GM19351 (cell line): ENCODE results near the gene MAFG.
A peak's percentile ranks its signal among the peaks of the same experiment; 100 is the strongest.

Source experiments
- ATAC-seq: cut with Tn5 transposase; IDR thresholded peaks from one replicate; pipeline ENCODE4 v1.9.1; 2021; ENCODE audit warnings: mild to moderate bottlenecking, moderate library complexity; ENCODE audit not compliant: unreplicated experiment

The MAFG gene

GRCh38 chr17:81940538-81941483 is 13.3 kb upstream of the MAFG start:
- no peak for ATAC-seq

DNA sequence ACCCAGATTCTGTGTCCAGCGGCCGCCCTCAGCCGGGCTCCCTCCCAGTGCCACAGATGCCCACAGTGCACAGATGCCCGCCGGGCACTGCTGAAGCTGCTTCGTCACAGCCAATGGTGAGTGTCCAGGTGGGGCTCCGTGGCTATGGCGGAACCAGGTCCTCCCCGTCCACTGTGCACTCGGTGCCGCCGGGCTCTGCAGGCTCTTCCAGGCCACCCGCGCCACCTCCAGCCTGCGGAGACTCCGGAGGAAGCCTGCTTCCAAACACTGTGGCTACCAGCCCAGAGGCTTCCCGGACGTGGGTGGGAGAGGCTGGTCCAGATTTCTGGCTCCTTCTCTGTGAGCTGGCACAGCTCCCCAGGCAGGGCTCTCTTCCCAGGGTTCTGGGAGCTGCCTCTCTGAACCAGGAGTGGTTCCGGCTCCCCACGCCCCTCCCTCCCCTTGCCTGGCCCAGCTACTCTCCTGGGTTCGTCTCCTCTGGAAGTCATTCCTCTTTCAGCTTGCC is 12.4 kb upstream of the MAFG start:
- ATAC-seq = no peak

DNA sequence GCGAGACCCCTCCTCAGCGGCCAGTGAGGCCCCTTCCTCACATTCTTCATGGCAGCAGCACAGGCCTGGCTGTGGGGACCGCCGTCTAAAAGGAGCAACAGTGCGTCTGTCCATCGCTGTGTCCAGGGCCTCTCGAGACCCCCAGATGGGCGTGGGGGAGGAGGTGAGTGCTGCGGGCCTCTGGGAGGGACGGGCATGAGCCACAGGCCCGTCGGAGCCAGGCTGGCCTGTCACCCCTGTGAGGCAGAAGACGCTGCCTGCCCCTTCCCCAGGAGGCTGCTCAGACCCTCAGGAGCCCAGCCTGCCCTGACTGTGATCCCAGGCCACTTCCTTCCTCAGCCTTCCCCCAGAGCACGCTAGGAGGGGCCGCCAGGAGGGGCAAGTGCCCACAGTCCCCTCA is 11.7 kb upstream of the MAFG start:
- no peak for ATAC-seq

- ATAC-seq = no peak
Observed at GRCh38 chr17:81935709-81936084, 8.2 kb upstream of the MAFG start.

GRCh38 chr17:81934850-81935708 is 7.5 kb upstream of the MAFG start:
- ATAC-seq = no peak

DNA sequence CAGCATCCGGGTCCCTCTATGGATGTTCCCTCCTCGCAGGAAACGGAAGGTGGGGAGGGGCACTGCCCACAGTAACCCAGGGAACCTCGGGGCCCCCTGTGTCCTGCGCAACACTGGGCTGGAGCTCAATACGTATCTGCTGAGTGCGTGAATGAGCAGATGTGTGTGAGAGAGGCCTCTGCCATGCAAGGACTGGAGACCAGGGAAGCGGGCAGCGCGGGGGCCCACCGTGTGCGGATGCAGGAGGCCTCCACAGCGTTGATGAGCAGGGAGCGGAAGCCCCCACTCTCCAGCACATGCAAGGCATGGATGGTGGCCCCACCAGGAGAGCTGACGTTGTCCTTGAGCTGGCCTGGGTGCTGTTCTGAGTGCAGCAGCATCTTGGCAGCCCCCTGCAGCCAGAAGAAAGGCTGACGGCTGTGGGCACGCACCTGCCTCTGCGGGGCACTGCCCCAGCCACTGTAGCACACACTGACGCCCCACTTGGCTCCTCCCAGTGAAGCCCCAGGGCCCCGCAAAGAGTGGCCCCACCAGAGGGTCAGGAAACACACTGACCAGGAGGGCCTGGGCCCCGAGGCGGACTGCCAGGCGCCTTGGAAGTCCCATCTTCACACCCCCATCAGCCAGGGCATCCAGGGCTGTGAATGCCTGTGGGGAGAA is 6.7 kb upstream of the MAFG start:
- no peak for ATAC-seq

- no peak for ATAC-seq
Observed at GRCh38 chr17:81933178-81933699, 5.7 kb upstream of the MAFG start.

- no peak for ATAC-seq
Observed at GRCh38 chr17:81932333-81932983, 4.9 kb upstream of the MAFG start.

DNA sequence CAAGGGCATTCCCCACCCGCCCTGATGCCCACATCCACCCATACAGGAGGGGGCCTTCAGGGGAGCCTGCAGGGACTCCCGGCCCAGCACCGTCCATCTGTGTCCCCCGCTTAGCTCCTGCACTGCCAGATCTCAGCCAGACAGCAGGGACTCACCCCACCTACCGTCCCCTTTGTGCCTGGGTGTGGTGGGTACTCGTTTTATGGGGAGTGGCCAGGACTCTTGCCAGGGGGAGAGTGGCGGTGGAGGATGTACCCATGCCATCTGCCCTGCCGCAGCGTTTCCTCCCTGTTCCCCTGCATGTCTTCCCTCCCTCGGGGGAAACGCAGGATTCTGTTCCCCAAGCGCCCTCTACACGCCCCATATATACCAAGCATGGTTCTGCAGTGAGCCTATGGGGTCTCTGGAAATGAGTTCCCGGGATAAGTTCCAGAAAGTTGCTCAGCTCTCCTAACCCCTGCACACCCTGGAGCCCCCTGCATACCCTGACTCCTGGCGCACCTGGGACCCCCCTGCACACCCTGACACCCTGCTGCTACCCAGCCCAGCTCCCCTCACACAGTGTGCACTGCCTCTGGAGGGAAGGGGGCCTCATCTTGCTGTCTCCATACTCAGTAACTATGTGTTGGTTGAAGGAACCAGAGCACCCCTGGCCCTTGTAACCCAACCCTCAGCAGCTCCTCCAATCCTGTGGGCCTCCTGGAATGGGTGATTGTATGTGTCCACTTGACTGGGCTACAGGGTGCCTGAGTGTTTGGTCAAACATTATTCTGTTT is 4.2 kb upstream of the MAFG start:
- ATAC-seq = no peak

DNA sequence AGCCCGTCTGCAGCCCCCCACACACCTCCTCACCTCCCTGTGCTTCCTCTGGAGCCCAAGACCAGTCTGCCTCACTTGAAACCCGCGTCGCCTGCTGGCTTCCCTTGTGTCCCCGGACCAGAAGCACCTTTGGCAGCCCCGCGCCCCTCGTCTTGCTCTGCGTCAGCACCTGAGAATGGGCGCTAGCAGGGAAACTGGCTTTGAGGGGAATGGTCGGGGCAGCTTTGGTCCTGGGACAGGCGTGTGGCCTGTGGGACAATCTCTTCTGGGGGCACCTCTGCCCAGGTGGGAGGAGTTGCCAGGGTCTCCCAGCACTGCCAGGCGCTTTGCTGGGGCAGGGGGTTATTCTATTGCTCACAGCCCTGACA is 3.6 kb upstream of the MAFG start:
- ATAC-seq = no peak

- no peak for ATAC-seq
Observed at GRCh38 chr17:81930142-81931125, 2.9 kb upstream of the MAFG start.

DNA sequence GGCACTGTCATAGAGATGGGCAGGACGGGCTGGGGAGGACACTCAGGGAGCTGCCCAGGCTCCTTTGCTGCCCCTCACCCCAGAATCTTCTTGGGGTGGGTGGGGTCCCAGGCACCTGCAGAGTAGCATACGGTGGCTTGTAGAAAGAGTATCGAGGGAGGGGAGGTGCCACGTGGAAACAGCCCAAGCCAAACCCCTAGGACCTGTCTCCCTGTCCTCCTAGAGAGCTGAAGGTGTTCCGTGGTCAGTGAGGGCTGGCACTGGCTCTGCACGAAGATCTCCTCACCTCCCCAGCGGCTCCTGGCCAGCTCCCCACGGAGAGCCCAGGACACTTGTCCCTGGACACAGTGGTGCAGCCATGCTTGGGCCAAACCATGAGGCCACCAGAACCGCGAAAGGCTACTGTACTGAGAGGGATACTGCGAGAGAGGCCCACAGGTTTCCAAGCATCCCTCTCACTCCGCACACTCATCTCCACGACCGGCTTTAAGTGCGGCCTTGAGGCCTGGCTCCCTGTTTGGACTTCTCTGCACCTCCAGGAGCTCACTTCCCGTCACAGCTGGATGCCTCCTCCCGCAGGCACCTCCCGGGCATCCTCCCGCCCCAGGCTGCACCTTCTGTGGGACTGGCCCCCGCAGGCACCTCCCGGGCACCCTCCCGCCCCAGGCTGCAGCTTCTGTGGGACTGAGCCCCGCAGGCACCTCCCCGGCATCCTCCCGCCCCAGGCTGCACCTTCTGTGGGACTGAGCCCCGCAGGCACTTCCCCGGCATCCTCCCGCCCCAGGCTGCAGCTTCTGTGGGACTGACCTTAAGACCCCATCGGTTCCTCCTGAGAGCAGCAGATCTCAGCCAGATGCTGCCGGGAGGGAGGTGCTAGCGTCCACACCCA is 2.0 kb upstream of the MAFG start:
- no peak for ATAC-seq

DNA sequence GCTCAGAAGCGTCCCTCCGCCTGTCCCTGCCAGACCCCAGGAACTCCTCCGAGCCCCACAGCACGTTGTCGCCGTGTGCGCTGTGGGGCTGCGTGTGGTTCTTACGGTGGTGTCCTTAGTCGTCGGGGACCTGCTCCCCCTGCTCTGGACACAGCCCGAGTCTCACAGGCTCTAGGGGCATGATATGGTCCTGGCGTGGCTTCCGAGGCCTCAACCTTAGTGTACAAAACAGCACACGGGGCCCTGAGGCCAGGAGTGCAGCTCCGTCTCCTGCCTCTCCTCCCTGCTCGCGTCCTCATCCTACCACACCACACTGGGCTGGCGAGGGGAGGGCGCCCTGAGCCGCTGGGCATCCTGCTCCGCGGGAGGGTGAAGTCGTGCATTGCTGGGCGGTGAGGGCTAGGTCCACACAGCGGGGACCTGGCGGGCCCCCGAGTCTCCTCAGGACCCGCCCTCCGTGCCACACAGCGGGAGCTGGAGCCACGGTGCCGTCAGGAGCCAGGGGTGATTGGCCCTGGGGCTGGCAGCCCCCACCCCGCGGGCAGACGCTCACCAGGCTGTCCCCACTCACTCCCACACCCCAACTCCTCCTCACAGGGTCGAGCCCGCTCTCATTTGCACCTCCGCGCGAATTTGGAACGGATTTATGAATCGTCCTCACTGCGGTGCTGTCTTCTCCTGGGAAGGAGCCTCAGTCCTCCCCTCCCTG is 1.2 kb upstream of the MAFG start:
- ATAC-seq = no peak

GRCh38 chr17:81927152-81927652 is 333 bp downstream of the MAFG start:
- peak; percentile 19 for ATAC-seq

DNA sequence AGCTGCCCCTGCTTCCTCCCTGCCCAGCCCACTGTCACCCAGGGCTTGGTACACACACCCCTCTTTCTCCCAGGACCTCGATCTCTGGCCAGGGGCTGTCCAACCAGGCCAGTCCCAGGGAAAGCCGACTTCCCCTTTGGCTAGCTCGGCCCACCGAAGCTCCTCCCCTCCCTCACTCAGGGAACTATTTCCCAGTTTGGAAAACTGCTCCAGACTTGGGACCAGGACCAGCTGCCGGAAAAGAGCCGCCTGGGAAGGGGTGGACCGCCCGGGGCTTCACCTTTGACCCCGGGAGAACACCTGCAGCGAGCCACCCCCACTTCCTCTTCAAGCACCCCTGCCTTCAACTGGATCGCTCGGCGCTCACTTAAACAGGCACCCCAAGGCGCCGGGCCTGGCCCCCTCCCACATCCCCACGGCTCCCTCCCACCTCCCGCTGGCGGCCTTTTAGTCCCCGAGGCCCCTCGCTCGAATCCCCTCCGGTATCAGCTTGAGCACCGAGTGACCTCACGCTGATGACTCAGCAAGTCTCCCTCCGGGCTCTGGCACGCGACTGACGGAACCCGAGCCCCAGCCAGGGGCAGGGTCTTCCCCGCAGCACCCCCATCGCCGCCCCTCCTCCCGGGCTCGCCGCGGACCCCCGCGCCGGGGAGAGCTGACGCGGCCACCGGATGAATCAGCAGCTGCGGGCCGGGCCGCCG is 934 bp downstream of the MAFG start:
- ATAC-seq = peak; percentile 20

GRCh38 chr17:81925860-81926450 is 1.6 kb downstream of the MAFG start:
- ATAC-seq = no peak
